Heart right ventricle (tissue), 16 donors: ENCODE data around the gene RHBDD2. TPM values are rescaled to one million over a fixed set of nuclear protein-coding genes. Genes with fewer than 3 reads are reported as not detected.
"Not testable (repeated sequence)": the region's sequence is repeated elsewhere in the genome, so short reads cannot be mapped to it uniquely, and the experiment has no call there.

Source experiments
- ATAC-seq, 8 donors: fragments of 200-7000 bp; cut with Tn5 transposase; one replicate each; pipeline ENCODE4 v1.9.1; 2020; ENCODE audit warnings: mild to moderate bottlenecking in 8 of 8, moderate library complexity in 8 of 8, moderate number of reproducible peaks in 1 of 8
- DNase-seq, 2 donors: peaks; one replicate each; pipeline ENCODE4 v3.0.0-alpha.2; 2020
- H3K27ac ChIP-seq, 10 donors: fragments of 200-600 bp; sonication (generic) in 2 of 10; one replicate each; pipeline versions ENCODE4 v1.5.0 to v1.8.0; 2020 to 2022; ENCODE audit warnings: mild to moderate bottlenecking in 3 of 10
- H3K27me3 ChIP-seq, 7 donors: fragments of 200-600 bp; one replicate each; pipeline ENCODE4 v1.8.0; 2021 to 2022; ENCODE audit warnings: mild to moderate bottlenecking in 2 of 7
- H3K36me3 ChIP-seq, 9 donors: fragments of 200-600 bp; sonication (generic) in 1 of 9; one replicate each; pipeline versions ENCODE4 v1.5.0 to v1.8.0; 2020 to 2022; ENCODE audit warnings: mild to moderate bottlenecking in 2 of 9
- H3K4me1 ChIP-seq, 9 donors: fragments of 200-600 bp; sonication (generic) in 1 of 9; one replicate each; pipeline versions ENCODE4 v1.5.0 to v1.8.0; 2020 to 2022; ENCODE audit warnings: mild to moderate bottlenecking in 4 of 9
- H3K4me3 ChIP-seq, 10 donors: fragments of 200-600 bp; sonication (generic) in 2 of 10; one replicate each; pipeline versions ENCODE4 v1.5.0 to v1.8.0; 2020 to 2022; ENCODE audit warnings: mild to moderate bottlenecking in 7 of 10, moderate library complexity in 2 of 10
- H3K9me3 ChIP-seq, 11 donors: fragments of 200-600 bp in 10 of 11; sonication (generic) in 2 of 11; one replicate each; pipeline versions ENCODE4 v1.5.0 to v1.8.0; 2013 to 2022; ENCODE audit warnings: mild to moderate bottlenecking in 2 of 11, control low read depth in 1 of 11, moderate library complexity in 1 of 11
- WGBS, 2 donors: extraction: QIAGEN DNeasy Blood & Tissue Kit; methylation state at CpG; one replicate each; pipeline ENCODE4 v1.1.7; 2013; ENCODE audit warnings: inconsistent platforms in 1 of 2; 5-methylcytosine and 5-hydroxymethylcytosine counted together
- intact Hi-C, 10 donors: fragments of 100-400 bp; cut with DNase I; formaldehyde crosslinking; loops; one replicate each; pipeline versions ENCODE4 v1.11.1 to v1.14.2; 2022
- polyA plus RNA-seq, 2 donors: library from polyadenylated mRNA; stranded (reverse); fragments of 200-250 nt; gene quantifications; one replicate each; pipeline ENCODE4 v1.2.3, GENCODE V29; 2013
- total RNA-seq, 10 donors: library from RNA; stranded (reverse); fragmentation: NEBNext Ultra II Directional in 3 of 10; extraction: Animal tissue kit (Norgen Biotek cat#: 25700) in 3 of 10; gene quantifications; one replicate each; pipeline versions ENCODE4 v1.2.1 to v1.2.4, GENCODE V29; 2021 to 2023
- TF ChIP-seq, protein P1 (sequence below), 9 donors: fragments of 200-600 bp; sonication (generic) in 2 of 9; IDR thresholded peaks; one replicate each; pipeline versions ENCODE4 v1.5.0 to v1.8.0; 2021 to 2022; ENCODE audit warnings: antibody characterized with exemption in 9 of 9, mild to moderate bottlenecking in 5 of 9, moderate library complexity in 1 of 9
- donor health status: Arrhythmogenic right ventricular cardiomyopathy.
- donor health status: ischemic (EF 13 %, LVEDD 7.1; RV severe dilation, severe dysfunction).
- donor health status: healthy with polysubstance abuse.
- donor health status: DM: no; HTN: yes; CAD: no.
- donor health status: DM: no; HTN: no; CAD: no.
- donor health status: ischemic (EF 25% LVEDD 6.9; RV normal size, moderate dysfunction).
- donor health status: ischemic (EF 25% LVEDD 5.7; RV mildly dilated, moderate dysfunction).
- donor health status: healthy.
- donor health status: DM: yes; HTN: yes; CAD: no.
- donor health status: Ischemic cardiomyopathy.
- donor health status: ischemic (EF 35%, LVEDD 5.7; RV mildly dilated, moderate dysfunction).
- donor health status: nonischemic (EF 11% LVEDD 7.7; RV severe dilation, severe dysfunction).
- donor health status: DM: yes; HTN: yes; CAD: no.
- donor health status: PGD.
- donor health status: ischemic (EF 29% LVEDD 5.4; RV normal size, mild dysfunction).
- donor health status: nonischemic (EF 23%, LVEDD 6.1; RV moderate dilation, normal function).

Gene RHBDD2
- total and polyA plus RNA-seq, 12 donors = 20.8 to 48.1 (median 28.8) TPM

DNA sequence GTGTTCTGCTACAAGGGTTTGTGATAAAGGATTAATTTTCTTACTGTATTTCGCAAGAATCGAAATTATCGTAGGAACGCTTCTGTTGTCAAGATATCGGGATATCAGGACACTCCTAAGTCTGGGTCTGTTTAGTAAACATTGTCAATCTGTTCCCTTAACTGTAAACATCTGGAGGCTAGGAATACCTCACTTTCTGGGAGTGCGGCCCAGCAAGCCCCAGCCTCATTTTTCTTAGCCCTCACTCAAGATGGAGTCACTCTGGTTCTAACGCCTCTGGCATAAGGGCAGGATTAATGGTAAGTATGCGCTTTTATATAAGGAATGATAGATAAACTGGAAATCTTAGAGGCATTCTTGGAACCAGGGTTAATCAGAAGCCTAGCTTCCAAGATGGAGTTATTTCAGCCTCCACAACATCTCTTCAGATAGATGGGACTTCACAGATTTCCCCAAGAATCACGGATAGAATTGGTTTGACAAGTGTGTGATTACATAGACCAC is 35.2 kb upstream of the RHBDD2 start:
- intact Hi-C loops = no loop called here
- 92 to 93% methylated on average over 9 of the region's 9 CpGs for WGBS, 2 donors
- H3K27ac ChIP-seq = peak overlapping the region in 2 of 10 donors; percentile 41 to 65
- H3K27me3 ChIP-seq = no peaks in the 10 kb centered on the region
- H3K4me1 ChIP-seq = peaks cover 0 to 23% (median 8%) of the 10 kb centered on the region in 9 donors
- DNase-seq = no peak
- TF ChIP-seq, protein P1, sequence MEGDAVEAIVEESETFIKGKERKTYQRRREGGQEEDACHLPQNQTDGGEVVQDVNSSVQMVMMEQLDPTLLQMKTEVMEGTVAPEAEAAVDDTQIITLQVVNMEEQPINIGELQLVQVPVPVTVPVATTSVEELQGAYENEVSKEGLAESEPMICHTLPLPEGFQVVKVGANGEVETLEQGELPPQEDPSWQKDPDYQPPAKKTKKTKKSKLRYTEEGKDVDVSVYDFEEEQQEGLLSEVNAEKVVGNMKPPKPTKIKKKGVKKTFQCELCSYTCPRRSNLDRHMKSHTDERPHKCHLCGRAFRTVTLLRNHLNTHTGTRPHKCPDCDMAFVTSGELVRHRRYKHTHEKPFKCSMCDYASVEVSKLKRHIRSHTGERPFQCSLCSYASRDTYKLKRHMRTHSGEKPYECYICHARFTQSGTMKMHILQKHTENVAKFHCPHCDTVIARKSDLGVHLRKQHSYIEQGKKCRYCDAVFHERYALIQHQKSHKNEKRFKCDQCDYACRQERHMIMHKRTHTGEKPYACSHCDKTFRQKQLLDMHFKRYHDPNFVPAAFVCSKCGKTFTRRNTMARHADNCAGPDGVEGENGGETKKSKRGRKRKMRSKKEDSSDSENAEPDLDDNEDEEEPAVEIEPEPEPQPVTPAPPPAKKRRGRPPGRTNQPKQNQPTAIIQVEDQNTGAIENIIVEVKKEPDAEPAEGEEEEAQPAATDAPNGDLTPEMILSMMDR (IDR thresholded peaks at IDR 0.05) = no peak
- H3K9me3 ChIP-seq = no peaks in the 10 kb centered on the region
- no peaks in the 10 kb centered on the region for H3K36me3 ChIP-seq
- ATAC-seq = no peak
- no peak overlapping the region for H3K4me3 ChIP-seq

DNA sequence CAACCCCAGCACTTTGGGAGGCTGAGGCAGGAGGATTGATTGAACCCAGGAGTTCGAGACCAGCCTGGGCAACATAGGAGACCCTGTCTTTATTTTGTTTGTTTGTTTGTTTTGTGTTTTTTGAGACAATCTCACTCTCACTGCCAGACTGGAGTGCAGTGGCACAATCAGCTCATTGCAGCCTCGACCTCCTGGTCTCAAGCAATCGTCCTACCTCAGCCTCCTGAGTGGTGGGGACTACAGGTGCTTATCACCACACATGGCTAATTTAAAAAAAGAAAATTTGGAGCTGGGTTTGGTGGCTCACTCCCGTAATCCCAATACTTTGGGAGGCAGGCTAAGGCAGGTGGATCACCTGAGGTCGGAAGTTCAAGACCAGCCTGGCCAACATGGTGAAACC is 34.7 kb upstream of the RHBDD2 start:
- ATAC-seq (no peak), DNase-seq (no peak)
- Histone ChIP-seq H3K4me3 (no peak overlapping the region), H3K27ac (no peak overlapping the region), H3K9me3 (no peaks in the 10 kb centered on the region), H3K4me1 (peaks cover 0 to 23% (median 8%) of the 10 kb centered on the region in 9 donors), H3K36me3 (no peaks in the 10 kb centered on the region), H3K27me3 (no peaks in the 10 kb centered on the region)
- WGBS, 2 donors = 94 to 97% methylated on average over 5 of the region's 5 CpGs
- intact Hi-C loops = no loop called here
- TF ChIP-seq, protein P1 (IDR thresholded peaks at IDR 0.05) = no peak

DNA sequence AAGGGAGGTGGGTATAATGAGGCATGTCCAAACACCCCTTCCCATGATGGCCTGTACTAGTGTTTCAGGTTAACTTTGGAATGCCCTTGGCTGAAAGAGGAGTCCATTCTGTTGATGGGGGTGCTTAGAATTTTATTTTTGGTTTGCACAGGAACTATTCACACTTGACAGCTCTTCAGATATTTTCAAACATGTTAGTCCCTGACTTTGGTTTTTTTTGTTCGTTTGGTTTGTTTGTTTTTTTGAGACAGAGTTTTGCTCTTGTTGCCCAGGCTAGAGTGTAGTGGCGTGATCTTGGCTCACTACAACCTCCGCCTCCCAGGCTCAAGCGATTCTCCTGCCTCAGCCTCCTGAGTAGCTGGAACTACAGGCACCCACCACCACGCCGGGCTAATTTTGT is 33.7 kb upstream of the RHBDD2 start:
- ATAC-seq, H3K27ac ChIP-seq, H3K27me3 ChIP-seq, intact Hi-C loops, H3K9me3 ChIP-seq, DNase-seq, H3K36me3 ChIP-seq, H3K4me3 ChIP-seq: not testable (repeated sequence)
- H3K4me1 ChIP-seq = peaks cover 0 to 23% (median 8%) of the 10 kb centered on the region in 9 donors
- WGBS, 2 donors = 75 to 84% methylated on average over 6 of the region's 6 CpGs

DNA sequence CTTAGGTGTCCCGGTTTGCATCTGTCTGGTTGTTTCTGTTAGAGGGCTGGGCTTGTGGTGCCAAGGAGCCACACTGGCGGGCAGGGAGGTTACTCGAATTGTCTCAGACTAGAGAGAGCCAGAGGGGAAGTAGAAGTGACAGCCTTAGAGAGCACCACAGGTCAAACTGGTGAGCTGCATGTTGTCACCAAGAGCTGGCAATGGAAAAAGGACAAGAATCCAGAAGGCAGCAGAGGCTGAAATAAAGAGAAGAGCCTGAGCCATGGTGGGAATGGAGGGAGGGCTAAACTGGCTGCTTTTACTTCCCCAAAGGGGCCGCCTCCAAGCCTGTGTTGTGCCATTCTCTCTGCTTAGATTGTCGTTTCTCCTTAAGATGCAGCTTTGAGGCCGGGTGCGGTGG is 31.1 kb upstream of the RHBDD2 start:
- no peak for DNase-seq
- H3K4me1 ChIP-seq = peaks cover 0 to 18% (median 2%) of the 10 kb centered on the region in 9 donors
- H3K9me3 ChIP-seq = no peaks in the 10 kb centered on the region
- WGBS, 2 donors = 81 to 84% methylated on average over 7 of the region's 7 CpGs
- TF ChIP-seq, protein P1 (IDR thresholded peaks at IDR 0.05) = no peak
- H3K36me3 ChIP-seq = no peaks in the 10 kb centered on the region
- ATAC-seq = peak in 2 of 8 donors; percentile 27 to 33
- intact Hi-C loops = no loop called here
- H3K4me3 ChIP-seq = no peak overlapping the region
- H3K27me3 ChIP-seq = no peaks in the 10 kb centered on the region
- peak overlapping the region in 1 of 10 donors; percentile 31 for H3K27ac ChIP-seq

DNA sequence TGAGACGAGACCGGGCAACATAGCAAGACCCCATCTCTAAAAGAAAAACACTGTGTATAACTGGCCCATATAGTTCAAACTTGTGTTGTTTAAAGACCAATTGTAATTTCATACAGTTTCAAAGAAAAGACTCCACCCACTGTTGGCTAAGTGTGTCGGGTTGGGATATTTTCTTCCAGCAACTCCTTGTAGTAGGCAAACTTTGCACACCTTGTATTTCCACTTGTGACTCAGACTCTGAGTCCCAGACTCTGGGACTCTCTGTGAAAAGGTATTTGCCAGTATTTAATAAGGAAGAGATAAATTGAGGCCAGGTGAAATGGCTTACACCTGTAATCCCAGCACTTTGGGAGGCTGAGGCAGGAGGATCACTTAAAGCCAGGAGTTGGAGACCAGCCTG is 29.3 kb upstream of the RHBDD2 start:
- no peak overlapping the region for H3K27ac ChIP-seq
- no peaks in the 10 kb centered on the region for H3K27me3 ChIP-seq
- DNase-seq (no peak), ATAC-seq (no peak)
- H3K9me3 ChIP-seq = no peaks in the 10 kb centered on the region
- H3K36me3 ChIP-seq = no peaks in the 10 kb centered on the region
- 63 to 87% methylated on average over 3 of the region's 3 CpGs for WGBS, 2 donors
- no peak overlapping the region for H3K4me3 ChIP-seq
- TF ChIP-seq, protein P1 (IDR thresholded peaks at IDR 0.05) = no peak
- intact Hi-C loops = no loop called here
- H3K4me1 ChIP-seq = peaks cover 0 to 11% (median 0%) of the 10 kb centered on the region in 9 donors
